NCI-H1048 (cell line): ENCODE data around the gene FMNL1.

Experiments
- DNase-seq: peaks from one replicate; lab custom pipeline; 2025; lab: John Stamatoyannopoulos, UW

FMNL1 gene

DNA sequence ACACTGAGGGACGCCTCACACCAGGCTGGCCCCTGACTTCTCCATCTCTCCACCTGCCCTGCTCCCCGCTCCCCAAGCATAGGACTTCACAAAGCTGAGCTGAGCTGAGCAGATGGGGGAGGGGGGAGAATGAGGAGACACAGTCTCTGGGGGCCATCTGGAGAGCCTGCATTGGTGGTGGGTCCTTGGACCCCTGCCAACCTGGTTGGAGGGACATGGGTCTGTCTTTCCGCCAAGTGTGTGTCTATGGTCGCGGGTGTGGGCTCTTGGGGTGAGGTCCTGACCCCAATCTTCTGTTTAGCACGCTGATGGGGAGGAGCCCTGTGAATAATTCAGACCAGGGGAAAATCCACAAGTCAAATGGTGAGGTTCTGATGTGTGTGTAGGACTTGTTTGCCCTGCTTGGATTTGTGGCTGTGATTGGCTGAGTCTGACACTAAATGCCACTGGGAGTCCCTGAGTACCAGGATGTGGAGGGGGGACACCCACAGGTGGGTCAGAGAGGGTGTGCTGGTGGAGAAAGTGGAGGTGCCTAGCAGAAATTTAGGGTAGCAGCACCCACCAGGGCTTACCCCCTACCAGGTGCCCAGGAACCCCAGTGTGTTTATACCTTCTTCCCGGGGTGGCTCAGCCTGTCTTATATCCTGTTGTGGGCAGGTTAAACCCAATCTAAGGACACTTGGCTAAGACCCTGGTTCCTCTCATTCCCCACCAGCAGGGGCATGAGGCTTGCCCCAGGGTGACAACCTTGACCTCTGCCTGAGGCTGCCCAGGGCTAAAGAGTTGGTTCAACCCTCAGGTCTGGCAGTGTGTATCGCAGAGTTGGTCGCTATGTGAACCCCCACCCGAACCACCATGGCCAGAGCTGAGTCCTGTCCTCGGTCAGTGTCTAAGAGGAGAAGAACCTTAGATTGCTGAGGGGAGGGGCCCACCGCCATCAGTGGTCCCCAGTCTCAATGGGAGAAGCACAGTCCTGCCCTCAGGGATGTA lies 2.1 kb downstream of the FMNL1 start:
- DNase-seq = no peak

DNA sequence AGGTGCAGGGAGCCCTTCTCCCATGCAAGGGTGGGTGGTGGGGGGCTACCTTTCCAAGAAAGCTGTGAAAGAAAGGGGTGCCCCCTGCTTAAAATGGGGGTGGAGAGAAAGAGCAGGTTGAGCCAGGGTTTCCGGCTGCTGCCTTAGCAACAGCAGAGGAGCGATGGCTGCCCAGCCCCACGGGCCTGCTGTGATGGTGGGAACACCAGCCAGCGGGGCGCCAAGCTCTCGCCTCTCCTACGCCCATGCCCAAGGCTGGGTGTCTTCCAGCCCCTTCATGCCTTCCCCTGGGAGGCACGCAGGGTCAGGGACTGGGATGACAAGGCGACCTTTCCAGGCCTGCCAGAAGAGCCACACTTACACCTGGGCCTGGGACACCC lies 3.0 kb downstream of the FMNL1 start:
- DNase-seq = no peak

DNA sequence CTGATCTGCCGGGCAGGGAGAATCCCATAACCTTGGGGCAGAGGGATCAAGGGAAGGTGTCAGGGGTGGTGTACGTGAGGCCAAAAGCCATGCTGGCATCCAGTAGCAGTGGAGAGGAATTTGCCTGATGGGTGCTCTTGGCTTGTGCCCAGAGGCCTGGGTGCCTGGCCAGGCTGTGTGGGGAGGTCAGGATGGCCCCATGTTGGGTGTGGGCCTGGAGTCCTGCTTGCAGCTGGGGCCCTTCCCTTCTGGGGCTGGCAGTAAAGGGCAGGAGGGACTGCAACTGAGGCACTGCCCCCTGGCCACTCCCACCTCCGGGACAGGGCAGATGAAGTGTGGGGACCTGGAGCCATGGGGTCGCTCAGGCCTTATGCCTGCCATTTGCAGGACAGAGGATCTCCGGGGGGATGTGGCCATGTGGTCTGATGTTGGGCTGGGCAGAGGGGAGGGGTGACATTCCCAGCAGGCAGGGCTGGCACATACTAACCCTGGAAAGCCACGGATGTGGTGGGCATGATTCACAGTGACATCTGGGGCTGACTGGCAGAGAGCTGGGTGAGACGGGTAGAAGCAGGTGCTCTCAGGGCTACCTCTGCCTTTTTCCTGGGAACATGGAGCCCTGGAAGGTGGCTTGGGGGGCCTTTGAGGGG lies 3.5 kb downstream of the FMNL1 start:
- no peak for DNase-seq

DNA sequence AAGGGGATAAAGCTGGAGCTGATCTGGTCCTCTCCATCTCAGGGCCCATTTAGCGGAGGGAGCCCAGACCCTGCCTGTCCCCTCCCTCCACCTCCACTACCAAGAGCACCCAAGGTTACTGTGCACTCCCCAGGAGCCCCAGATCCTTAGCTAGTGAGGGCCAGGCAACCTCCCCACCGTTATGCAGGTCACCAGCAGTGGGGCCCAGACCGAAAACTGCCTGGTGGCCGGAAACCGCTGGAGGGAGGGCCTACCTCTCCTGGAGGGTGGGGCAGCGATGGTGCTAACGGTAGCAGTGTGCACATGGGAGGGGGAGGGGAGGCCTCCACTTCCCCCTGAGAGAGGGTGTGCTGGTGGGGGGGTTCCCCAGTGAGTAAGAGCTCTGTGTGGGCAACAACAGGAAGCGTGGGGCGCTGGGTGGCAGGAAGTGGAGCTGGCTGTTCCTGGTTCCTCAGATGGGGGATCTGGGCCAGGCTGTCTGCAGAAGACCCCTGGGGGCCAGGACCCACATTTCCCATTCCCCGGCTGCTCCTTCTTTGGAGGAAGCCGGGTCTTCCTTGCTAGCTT lies 4.4 kb downstream of the FMNL1 start:
- DNase-seq = no peak

DNA sequence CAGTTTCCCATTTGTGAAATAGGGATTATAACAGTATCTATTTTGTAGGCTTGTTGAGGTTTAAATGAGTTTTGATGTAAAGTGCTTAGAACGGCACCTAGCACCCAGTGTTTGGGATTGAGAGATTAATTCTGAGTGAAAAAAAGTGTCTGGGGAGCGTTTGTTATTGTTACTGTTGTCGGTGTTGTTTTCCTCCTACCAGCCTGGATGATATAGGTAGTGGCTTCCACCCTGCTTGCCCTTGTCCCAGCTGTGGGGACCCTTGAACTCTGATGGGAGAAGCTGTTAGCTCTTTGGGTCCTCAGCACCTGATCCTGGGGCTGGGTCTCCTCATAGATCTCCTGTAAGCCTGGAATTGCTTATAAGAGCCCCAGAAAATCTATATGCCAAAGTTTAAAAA lies 4.9 kb downstream of the FMNL1 start:
- DNase-seq = no peak

DNA sequence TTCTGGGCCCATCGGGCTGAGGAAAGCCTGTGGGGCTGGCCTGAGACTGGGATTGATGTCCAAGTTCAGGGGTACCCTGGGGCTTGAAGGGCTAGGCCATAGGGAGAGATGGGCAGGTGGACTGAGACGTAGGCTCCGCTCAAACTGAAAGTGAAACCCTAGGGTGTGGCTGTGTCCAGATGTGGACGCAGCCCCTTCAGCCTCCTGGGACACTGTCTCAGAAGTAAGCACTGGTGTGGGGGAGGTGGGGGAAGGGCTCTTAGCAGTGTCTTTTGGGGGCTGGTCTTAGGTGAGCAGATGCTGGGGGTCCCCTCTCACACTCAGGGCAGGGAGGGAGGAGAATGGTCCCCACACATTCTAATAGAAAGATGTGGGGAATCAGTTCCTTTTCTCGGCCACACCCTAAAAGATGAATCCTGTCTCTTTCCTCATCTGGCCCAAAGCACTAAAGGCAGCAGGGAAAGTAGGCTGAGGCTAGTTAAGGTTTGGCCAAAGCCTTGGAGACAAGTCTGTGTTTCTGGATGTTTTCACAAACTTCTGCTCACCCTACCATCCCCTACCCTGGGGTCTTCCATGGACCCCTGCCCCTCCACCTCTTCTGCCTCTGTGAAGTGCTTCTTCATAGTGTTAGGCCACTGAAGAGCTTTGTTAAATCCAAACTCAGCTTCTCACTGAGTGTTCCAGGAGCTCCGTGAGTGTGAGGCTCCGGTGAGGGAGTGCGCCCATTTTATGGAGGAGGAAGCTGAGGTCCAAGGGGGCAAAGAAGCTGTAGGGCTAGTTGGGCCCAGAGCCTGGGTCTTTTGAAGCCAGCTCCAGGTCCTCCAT lies 5.6 kb downstream of the FMNL1 start:
- DNase-seq = no peak

DNA sequence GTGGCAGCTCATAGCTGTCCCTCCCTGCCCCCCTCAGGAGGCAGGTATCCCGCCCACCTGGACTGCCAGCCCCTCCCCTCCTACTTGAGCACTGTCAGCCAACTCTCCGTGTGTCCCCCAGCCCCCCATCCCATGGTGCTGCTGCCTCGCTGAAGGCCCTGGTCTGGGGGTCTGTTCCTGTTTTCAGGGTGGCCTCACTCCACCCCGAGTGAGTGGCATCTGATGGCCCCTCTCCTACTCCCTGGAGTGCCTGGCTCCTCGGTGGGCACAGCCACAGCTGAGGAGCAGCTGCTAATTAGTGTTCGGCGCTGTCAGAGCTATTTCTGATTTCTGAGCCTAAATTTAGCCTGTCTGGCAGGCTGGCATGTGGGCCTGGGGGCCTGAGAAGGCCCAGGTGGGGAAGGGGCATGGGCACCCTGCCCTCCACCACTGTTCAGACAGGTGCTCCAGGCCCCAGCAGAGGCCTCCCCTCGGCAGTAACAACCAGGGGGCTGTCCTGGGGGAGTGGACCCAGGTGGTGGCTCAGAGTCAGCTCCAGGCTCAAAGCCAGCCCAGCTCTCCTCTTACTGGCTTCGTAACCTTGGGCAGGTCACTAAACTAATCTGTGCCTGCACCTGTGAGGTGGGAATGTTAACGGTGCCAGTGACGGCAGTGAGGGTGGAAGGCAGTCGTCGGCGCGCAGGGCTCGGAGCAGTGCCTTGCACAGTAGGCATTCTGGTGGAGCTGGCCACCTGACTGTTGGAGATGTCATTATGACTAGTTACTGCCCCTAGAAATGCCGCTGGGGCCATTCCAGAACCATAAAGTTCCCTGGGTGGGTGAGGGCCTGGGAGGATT lies 6.5 kb downstream of the FMNL1 start:
- DNase-seq = no peak

DNA sequence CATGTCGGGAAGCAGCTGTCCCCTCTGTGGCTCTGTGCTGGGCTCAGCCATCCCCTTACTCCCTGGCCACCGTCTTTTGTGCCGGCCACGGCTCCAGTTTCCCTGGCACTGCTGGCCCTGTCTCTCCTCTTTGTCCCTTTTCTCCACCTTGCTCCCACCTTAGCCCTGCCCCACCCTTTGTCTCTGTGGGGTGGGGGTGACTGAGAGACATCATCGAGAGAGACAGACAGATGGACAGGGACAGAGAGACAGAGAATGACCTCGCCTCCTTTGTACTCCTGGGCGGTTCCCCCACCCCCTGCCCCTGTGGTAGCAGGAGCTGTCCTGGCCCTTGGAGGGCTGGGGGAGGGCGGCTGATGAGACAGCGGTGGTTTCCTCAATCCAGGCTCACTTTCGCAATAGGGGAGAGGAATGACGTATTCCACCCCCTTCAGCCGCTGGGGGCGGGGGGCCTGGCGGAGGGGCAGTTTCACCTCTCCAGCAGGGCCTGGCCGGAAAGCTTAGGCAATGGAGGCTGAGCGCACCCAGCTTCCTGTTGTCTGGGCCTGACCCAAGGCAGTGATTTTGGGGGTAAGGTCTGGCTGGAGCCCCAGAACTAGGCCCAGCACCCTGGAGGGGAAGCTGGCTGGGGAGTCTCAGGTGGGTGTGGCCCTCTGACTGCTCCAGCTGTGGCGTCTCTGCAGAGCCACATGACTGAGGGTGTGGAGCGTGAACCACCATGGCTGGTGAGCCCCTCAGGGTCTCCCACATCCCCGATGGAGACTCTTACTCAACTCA lies 7.3 kb downstream of the FMNL1 start:
- no peak for DNase-seq

DNA sequence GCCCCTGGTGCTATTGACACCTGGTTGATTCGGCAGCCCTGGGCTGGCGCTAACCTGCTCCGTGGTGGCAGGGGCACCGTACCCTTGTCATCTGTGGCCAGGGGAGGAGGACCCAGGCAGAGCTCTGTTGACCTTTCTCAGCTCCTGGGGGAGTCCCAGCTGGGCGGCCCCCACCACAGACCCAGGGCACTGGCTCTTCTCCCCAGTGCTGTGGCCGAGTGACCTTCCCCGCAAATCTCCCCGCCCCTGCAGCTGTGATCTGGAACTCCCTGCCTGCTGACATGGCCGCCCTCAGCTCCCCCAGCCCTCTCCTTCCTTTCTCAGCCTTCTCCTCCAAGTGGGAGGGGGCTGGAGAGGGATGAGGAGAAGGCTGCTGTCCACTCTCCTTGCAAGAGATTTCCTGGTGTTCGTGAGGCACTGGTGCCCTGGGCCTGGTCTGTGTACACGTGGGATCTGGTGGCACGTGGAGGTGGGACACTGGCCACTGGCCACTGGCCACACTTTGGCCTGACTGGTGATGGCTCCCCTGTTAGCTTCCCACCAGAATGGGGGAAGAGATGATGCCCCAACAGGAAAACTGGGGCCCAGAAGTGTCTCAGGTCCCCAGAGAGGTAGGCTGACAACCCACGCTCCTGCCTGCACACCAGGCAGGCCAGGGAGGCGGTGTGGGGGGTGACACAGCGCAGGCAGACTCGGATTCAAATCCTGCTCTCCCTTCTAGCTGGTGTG lies 8.2 kb downstream of the FMNL1 start:
- no peak for DNase-seq

DNA sequence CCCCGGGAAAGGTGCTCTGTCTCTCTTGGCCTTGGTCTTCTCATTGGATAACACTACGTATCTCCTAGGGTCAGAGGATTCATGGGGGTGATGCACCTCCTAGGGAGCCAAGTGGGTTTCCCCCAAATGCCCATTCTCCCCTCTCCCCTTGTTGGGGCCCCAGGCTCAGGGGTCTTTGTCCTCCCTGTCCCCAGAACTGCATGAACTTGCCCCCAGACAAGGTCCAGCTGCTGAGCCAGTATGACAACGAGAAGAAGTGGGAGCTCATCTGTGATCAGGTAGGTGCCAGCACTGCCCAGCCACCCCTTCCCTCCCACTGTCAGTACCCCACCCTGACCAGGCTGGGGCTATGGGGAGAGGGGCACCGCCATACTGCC lies 8.7 kb downstream of the FMNL1 start:
- DNase-seq = no peak

DNA sequence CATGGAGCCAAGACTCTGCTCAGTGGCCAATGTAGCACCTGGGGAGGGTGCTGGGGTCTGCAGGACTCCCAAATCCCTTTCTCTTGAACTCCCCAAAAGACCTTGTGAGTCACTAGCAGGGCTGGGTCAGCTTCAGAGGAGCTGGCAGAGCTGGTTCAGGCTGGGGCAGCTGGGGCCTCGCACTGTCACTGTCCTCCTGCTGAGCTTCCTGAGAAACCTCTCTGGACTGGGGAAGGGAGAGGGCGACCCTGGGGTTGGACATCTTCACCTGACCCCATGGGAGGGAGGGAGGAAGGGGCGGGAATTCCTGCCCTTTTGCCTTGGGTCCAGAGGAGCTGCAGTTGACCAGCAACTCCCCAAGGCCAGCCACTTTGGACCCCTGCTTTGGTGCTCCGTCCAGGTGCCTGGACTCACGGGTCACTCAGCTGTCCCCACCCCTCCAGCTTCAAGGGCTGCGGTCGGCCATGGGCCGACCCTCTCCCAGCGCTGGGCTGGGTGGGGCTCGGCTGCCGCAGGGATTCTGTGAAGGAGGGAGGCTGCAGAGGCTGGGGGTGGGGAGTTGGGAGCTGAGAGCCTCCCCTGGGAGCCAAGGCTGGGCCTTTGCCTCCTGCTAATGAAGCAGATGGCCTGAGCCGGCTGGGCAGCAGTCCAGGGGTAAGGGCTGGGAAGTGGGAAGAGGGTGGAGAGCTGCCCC lies 9.2 kb downstream of the FMNL1 start:
- DNase-seq = no peak

DNA sequence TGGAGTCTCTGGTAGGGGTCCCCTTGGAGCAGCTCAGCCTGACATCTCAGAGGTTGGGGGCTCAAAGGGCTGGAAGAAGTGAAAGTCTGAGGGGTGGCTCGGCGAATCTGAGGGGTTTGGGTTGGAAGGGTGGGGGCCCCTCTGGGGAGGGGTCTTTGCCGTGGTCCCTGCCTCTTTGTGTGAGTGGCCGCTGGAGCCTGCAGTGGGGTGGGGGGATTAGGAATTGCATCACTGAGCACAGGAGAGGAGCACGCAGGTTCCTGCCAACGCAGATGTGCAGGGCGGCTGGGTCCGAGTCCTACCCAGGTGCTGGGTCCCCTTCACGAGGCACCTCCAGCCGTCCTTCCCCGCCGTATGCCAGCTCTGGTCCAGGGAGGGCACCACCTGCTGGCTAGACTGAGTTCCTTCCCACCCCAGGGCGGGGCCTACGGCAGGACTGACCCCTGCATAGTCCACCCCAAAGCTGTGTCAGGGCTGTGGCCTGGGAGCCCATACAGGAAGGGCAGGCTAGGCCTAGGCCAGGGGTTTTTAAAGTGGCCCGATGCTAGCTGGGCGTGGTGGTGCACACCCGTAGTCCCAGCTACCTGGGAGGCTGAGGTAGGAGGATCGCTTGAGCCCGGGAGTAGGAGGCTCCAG lies 9.9 kb downstream of the FMNL1 start:
- no peak for DNase-seq

DNA sequence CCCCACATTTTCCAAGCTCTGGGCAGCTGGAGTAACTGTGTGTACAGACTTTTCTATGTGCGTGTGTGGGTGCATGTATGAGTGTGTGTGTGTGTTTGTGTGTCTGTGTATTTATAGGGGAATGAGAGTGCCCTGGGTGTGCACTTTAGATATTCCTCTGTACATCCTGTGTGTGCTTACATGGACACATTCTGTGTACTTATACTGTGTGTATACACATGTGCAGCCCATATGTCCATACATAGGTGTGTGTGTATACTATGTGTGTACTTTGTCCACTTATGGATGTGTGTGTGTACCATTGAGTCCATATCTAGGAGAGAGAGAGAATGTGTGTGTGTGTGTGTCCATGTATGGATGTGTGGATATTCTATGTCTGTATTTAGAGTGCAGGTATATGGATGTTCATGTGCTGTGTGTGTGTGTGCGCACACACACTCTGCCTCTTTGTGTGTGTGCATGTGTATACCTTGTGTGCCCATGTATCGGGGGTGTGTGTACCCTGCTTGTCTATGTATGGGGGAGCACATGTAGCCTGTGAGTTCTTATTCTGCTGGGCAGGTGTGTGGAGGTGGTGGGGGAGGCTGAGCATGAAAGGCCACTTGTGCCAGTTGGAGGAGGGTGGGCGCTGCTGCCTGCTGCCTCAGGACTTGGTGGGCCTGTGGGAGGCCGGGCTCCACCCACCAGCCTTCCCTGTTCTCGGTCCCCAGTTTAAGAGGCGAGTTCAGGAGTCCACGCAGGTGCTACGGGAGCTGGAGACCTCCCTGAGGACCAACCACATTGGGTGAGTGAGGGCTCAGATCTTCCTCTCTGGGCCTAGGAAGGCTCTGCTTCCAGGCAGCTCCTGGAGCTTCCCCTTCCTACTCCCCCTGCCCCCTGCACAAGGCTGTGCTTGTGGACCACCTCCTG lies 11.1 kb downstream of the FMNL1 start:
- DNase-seq = no peak

DNA sequence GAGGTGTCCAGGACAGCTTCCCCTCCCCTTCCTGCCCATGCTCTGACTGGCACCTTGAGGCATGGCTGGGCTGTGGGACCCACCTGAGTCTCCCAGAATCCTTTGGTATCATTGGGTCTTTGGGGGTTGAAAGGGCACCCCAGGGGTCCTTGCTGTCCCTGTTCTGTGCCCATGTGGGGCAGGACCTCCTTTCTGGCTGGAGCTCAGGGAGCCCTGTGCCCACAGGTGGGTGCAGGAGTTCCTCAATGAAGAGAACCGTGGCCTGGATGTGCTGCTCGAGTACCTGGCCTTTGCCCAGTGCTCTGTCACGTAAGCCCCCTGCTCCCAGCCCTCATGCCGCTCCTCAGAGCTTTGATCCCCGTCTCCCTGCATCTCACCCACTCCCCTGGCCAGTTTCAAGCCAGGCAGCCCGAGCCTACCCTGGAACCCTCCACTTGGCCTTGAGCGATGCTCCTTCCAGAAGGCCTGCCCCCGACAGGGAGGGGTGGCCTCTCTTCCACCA lies 11.8 kb downstream of the FMNL1 start:
- DNase-seq = no peak

DNA sequence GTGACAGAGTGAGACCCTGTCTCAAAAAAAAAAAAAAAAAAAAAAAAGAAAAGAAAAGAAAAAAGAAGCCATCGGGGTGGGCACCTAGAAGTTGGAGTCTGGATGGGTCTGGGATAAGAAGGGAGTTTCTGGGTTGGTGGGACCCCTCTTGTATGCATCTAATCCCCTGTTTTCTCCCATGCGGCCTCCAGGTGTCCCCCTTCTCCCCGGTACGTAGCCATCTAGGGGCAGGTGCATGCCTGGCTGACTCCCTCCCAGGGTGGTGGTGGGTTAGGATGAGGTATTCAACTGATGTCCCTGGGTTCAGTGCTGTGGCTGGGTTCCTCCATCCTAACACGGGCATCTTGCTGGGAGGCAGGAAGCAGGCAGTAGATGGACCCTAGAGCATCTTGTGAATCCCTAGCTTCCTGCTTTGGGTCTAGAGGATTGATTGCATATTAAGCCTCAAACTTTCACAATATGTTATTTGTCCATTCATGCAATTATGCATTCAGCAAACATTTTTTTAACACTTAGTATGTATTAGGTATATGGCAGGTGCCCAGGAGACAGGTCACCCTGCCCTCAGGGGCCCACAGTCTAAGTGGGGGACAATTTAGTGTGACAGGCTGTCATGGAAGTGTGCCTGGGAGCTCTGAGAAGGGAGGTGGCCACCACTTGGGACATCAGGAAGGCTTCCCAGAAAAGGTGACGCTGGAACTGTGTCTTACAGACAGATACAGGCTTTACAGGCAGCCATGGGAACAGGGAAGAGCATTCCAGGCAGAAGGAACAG lies 13.1 kb downstream of the FMNL1 start:
- DNase-seq = no peak

DNA sequence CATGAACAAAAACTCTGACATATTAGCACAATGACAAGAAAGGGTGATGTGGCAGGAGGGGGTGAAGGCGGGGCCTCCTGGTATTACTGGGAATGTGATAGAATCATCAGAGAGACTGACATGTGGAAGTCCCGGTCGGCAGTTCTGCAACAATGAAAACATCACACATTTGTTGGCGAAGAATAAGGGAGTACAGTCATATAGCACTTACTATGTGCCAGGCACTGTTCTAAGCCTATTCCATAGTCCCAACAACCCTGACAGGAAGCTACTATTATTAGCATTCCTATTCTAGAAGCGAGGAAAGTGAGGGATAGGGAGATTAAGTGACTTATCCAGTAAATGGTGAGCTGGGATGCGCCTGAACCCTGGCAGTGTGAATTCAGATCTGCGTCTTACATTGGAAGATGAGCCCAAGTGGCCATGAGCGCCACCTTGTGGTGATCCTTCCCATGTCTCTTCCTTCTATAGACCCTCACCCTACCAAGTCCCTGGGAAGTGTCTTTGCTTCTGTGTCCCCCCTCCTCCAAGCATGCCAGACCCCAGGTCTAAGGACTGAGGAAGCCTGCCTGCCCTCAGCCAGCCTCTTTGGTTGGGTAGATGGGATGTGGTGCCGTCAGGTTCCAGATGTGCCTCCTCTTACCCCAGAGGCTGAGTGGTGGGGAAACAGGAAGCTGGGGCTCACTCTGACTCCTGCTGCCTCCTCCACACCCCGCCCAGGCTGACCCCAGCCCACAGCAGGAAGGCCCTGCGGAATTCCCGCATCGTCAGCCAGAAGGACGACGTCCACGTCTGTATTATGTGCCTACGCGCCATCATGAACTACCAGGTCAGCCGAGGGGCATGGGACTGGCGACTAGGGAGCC lies 14.0 kb downstream of the FMNL1 start:
- peak; percentile 20 for DNase-seq
